HL-60 (cell line): ENCODE measurements around the gene AKAP11.

Experiments used
- DNase-seq, 2 experiments: peaks; one replicate each; pipeline ENCODE4 v3.0.0-alpha.2; 2010 to 2020; ENCODE audit warnings: low read depth in 1 of 2, low spot score in 1 of 2
- H3K27ac ChIP-seq: fragments of 250-450 bp; sonication (Bioruptor Pico); replicated peaks from 2 replicates; pipeline ENCODE4 v1.5.1; 2020; ENCODE audit warnings: mild to moderate bottlenecking, moderate library complexity
- H3K27me3 ChIP-seq: fragments of 250-450 bp; sonication (Bioruptor Pico); 2 replicates; pipeline ENCODE4 v1.5.1; 2021; ENCODE audit warnings: mild to moderate bottlenecking, moderate library complexity; ENCODE audit not compliant: insufficient read depth, poor library complexity, severe bottlenecking
- H3K4me3 ChIP-seq: replicated peaks from 2 replicates; pipeline ENCODE4 v1.5.1; 2011; ENCODE audit warnings: mild to moderate bottlenecking, control low read depth, low read length; ENCODE audit not compliant: insufficient read depth
- GABPA ChIP-seq: IDR thresholded peaks from 2 replicates; pipeline ENCODE4 v1.6.1; 2012; ENCODE audit warnings: low read depth
- POLR2AphosphoS5 ChIP-seq: IDR thresholded peaks from 2 replicates; pipeline ENCODE4 v1.6.1; 2012; ENCODE audit warnings: low read depth
- REST ChIP-seq: IDR thresholded peaks from 2 replicates; pipeline ENCODE4 v1.6.1; 2012; ENCODE audit warnings: low read depth; ENCODE audit not compliant: insufficient replicate concordance
- SPI1 ChIP-seq: IDR thresholded peaks from 2 replicates; pipeline ENCODE4 v1.6.1; 2012; ENCODE audit warnings: low read depth, mild to moderate bottlenecking, borderline replicate concordance
- TF ChIP-seq, protein P1 (sequence below): IDR thresholded peaks from one replicate; pipeline ENCODE4 v1.5.1; 2011; ENCODE audit warnings: low read length, control low read depth, inconsistent platforms; ENCODE audit not compliant: insufficient read depth

Gene AKAP11

GRCh38 chr13:42322806-42323205, 50.9 kb downstream of the AKAP11 start:
- H3K27me3 ChIP-seq = no peaks in the 10 kb centered on the region
- no peak for DNase-seq
- no peak overlapping the region for H3K27ac ChIP-seq
- TF ChIP-seq GABPA (no peak), REST (no peak), POLR2AphosphoS5 (no peak), SPI1 (no peak)
- TF ChIP-seq, protein P1, sequence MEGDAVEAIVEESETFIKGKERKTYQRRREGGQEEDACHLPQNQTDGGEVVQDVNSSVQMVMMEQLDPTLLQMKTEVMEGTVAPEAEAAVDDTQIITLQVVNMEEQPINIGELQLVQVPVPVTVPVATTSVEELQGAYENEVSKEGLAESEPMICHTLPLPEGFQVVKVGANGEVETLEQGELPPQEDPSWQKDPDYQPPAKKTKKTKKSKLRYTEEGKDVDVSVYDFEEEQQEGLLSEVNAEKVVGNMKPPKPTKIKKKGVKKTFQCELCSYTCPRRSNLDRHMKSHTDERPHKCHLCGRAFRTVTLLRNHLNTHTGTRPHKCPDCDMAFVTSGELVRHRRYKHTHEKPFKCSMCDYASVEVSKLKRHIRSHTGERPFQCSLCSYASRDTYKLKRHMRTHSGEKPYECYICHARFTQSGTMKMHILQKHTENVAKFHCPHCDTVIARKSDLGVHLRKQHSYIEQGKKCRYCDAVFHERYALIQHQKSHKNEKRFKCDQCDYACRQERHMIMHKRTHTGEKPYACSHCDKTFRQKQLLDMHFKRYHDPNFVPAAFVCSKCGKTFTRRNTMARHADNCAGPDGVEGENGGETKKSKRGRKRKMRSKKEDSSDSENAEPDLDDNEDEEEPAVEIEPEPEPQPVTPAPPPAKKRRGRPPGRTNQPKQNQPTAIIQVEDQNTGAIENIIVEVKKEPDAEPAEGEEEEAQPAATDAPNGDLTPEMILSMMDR = no peak
- H3K4me3 ChIP-seq = no peak overlapping the region

- Histone ChIP-seq H3K4me3 (no peak overlapping the region), H3K27ac (no peak overlapping the region), H3K27me3 (no peaks in the 10 kb centered on the region)
- DNase-seq = no peak
- no peak for TF ChIP-seq GABPA
- no peak for TF ChIP-seq REST
- no peak for TF ChIP-seq POLR2AphosphoS5
- no peak for TF ChIP-seq SPI1
- TF ChIP-seq, protein P1 = no peak
Measured at GRCh38 chr13:42324704-42325103, 52.8 kb downstream of the AKAP11 start.

DNA sequence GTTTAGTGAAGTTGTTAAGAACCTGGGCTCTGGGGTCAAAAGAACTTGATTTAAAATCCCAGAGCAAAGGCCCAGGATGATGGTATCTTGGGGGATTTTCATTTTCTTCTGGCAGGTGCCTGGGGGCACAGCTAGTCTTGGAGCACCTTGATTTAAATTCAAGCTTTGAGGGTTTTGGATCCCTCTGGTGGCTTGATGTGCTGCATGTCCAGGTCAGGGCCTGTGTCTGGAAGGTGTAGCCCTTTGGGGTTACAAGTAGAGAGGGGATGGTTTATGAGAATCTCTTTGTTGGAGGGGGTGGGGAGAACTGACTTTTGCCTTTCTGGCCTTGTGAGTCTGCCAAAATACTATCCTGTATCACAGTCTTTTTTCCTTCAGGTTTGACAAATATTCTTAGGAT, 55.8 kb downstream of the AKAP11 start:
- no peak overlapping the region for H3K27ac ChIP-seq
- H3K4me3 ChIP-seq = no peak overlapping the region
- TF ChIP-seq GABPA = no peak
- TF ChIP-seq, protein P1 = no peak
- TF ChIP-seq SPI1 = no peak
- TF ChIP-seq POLR2AphosphoS5 = no peak
- TF ChIP-seq REST = no peak
- H3K27me3 ChIP-seq = no peaks in the 10 kb centered on the region
- no peak for DNase-seq
